IMR-90 (cell line): ENCODE results near the gene NRSN1. TPM values are rescaled to one million over a fixed set of nuclear protein-coding genes. Genes with fewer than 3 reads are reported as not detected.

ENCODE experiments used
- ATAC-seq: fragments of 200-7000 bp; cut with Tn5 transposase; 2 replicates; pipeline ENCODE4 v1.9.1; 2020; ENCODE audit warnings: low read depth, mild to moderate bottlenecking, moderate library complexity
- BruUV-seq: library from RNA; stranded (reverse); fragments of 400-500 nt; replicated peaks from 2 replicates; lab custom pipeline; 2021; lab: Mats Ljungman, UMichigan
- CTCF ChIA-PET: fragments of 300-600 bp; formaldehyde crosslinking; extraction: SDS; loops from one replicate; lab custom pipeline; 2021; ENCODE audit warnings: antibody characterized with exemption; lab: Yijun Ruan, JAX
- POLR2A ChIA-PET: fragments of 300-600 bp; sonication (Branson Sonifier 250); formaldehyde crosslinking; loops from one replicate; lab custom pipeline; 2022; ENCODE audit warnings: antibody characterized with exemption; ENCODE audit not compliant: unreplicated experiment; lab: Charles Lee
- DNase-seq: peaks from one replicate; pipeline ENCODE4 v3.0.0; 2013
- H2AFZ ChIP-seq: replicated peaks from 2 replicates; pipeline ENCODE3; 2013; ENCODE audit warnings: low read length, mild to moderate bottlenecking; ENCODE audit not compliant: poor library complexity
- H2AK5ac ChIP-seq: 2 replicates; pipeline ENCODE4 v1.6.1; 2013; ENCODE audit warnings: low read depth, low read length, inconsistent platforms
- H2AK9ac ChIP-seq: replicated peaks from 2 replicates; pipeline ENCODE3; 2013; ENCODE audit warnings: mild to moderate bottlenecking, low read depth, low read length, moderate library complexity; ENCODE audit not compliant: poor library complexity
- H2BK120ac ChIP-seq: 2 replicates; pipeline ENCODE4 v1.6.1; 2013; ENCODE audit warnings: low read depth, low read length, inconsistent platforms
- H2BK15ac ChIP-seq: 3 replicates; pipeline ENCODE4 v1.6.1; 2013; ENCODE audit warnings: low read depth, low read length, inconsistent platforms
- H2BK20ac ChIP-seq: 2 replicates; pipeline ENCODE4 v1.6.1; 2013; ENCODE audit warnings: low read depth, mild to moderate bottlenecking, inconsistent platforms, low read length, moderate library complexity
- H2BK5ac ChIP-seq: 2 replicates; pipeline ENCODE4 v1.6.1; 2013; ENCODE audit warnings: mild to moderate bottlenecking, low read depth, low read length, inconsistent platforms; ENCODE audit not compliant: poor library complexity, severe bottlenecking
- H3K14ac ChIP-seq: replicated peaks from 2 replicates; pipeline ENCODE4 v1.6.1; 2013; ENCODE audit warnings: low read depth, low read length, inconsistent platforms
- H3K18ac ChIP-seq: 2 replicates; pipeline ENCODE4 v1.6.1; 2013; ENCODE audit warnings: low read depth, low read length, control low read depth
- H3K23ac ChIP-seq: 2 replicates; pipeline ENCODE4 v1.6.1; 2013; ENCODE audit warnings: low read depth, low read length, inconsistent platforms
- H3K27ac ChIP-seq: 2 replicates; pipeline ENCODE4 v1.5.1; 2013; ENCODE audit warnings: mild to moderate bottlenecking, control low read depth, low read length; ENCODE audit not compliant: insufficient read depth
- H3K27me3 ChIP-seq: 2 replicates; pipeline ENCODE4 v1.6.1; 2013; ENCODE audit warnings: low read length; ENCODE audit not compliant: control insufficient read depth, insufficient read depth
- H3K36me3 ChIP-seq: 2 replicates; pipeline ENCODE4 v1.6.1; 2013; ENCODE audit warnings: low read length, mixed read lengths; ENCODE audit not compliant: control insufficient read depth, insufficient read depth
- H3K4ac ChIP-seq: 2 replicates; pipeline ENCODE4 v1.6.1; 2013; ENCODE audit warnings: low read depth, low read length, inconsistent platforms
- H3K4me1 ChIP-seq: 2 replicates; pipeline ENCODE4 v1.6.1; 2013; ENCODE audit warnings: low read length, mixed read lengths; ENCODE audit not compliant: control insufficient read depth, insufficient read depth
- H3K4me2 ChIP-seq: 2 replicates; pipeline ENCODE4 v1.6.1; 2013; ENCODE audit warnings: low read depth, mild to moderate bottlenecking, control low read depth, low read length, moderate library complexity
- H3K4me3 ChIP-seq: 2 replicates; pipeline ENCODE4 v1.5.1; 2013; ENCODE audit warnings: low read depth, mild to moderate bottlenecking, control low read depth, low read length, moderate library complexity; ENCODE audit not compliant: insufficient read depth
- H3K56ac ChIP-seq: 2 replicates; pipeline ENCODE4 v1.6.1; 2013; ENCODE audit warnings: low read length, inconsistent platforms; ENCODE audit not compliant: insufficient read depth; ENCODE audit errors: extremely low read depth
- H3K79me1 ChIP-seq, 2 experiments: 2 replicates each; pipeline ENCODE4 v1.6.1; 2013; ENCODE audit warnings: low read length in 2 of 2, inconsistent platforms in 1 of 2, low read depth in 1 of 2
- H3K9ac ChIP-seq: 2 replicates; pipeline ENCODE4 v1.6.1; 2013; ENCODE audit warnings: low read depth, low read length, control low read depth
- H3K9me1 ChIP-seq: 2 replicates; pipeline ENCODE4 v1.6.1; 2013; ENCODE audit warnings: low read length, inconsistent platforms; ENCODE audit not compliant: insufficient read depth
- H3K9me3 ChIP-seq: 2 replicates; pipeline ENCODE4 v1.6.1; 2013; ENCODE audit warnings: low read length; ENCODE audit not compliant: control insufficient read depth, insufficient read depth
- H4K20me1 ChIP-seq: 2 replicates; pipeline ENCODE4 v1.6.1; 2013; ENCODE audit warnings: low read length, inconsistent platforms; ENCODE audit not compliant: insufficient read depth
- H4K5ac ChIP-seq: 2 replicates; pipeline ENCODE4 v1.6.1; 2013; ENCODE audit warnings: mild to moderate bottlenecking, low read depth, low read length, control low read depth
- H4K8ac ChIP-seq, 2 experiments: 2 replicates each; pipeline ENCODE4 v1.6.1; 2013; ENCODE audit warnings: low read depth in 2 of 2, low read length in 2 of 2, control low read depth in 1 of 2, inconsistent platforms in 1 of 2
- H4K91ac ChIP-seq: 2 replicates; pipeline ENCODE4 v1.6.1; 2013; ENCODE audit warnings: low read depth, low read length, inconsistent platforms; ENCODE audit not compliant: insufficient read depth
- CHD1 ChIP-seq: IDR thresholded peaks from 2 replicates; pipeline ENCODE4 v1.6.1; 2012; ENCODE audit warnings: low read depth, low read length, improper control_type of control experiment
- MAFK ChIP-seq: IDR thresholded peaks from 2 replicates; pipeline ENCODE4 v1.6.1; 2012; ENCODE audit warnings: low read depth, low read length, improper control_type of control experiment
- MAZ ChIP-seq: IDR thresholded peaks from 2 replicates; pipeline ENCODE4 v1.6.1; 2012; ENCODE audit warnings: low read depth, mild to moderate bottlenecking, low read length, improper control_type of control experiment, moderate library complexity, borderline replicate concordance
- POLR2A ChIP-seq: IDR thresholded peaks from 2 replicates; pipeline ENCODE4 v1.6.1; 2012; ENCODE audit warnings: mild to moderate bottlenecking, low read depth, low read length
- RAD21 ChIP-seq: IDR thresholded peaks from 2 replicates; pipeline ENCODE4 v1.6.1; 2012; ENCODE audit warnings: low read length, improper control_type of control experiment
- RCOR1 ChIP-seq: IDR thresholded peaks from 2 replicates; pipeline ENCODE4 v1.6.1; 2012; ENCODE audit warnings: mild to moderate bottlenecking, low read length, improper control_type of control experiment; ENCODE audit not compliant: insufficient replicate concordance
- RFX5 ChIP-seq: IDR thresholded peaks from 2 replicates; pipeline ENCODE4 v1.8.0; 2012; ENCODE audit warnings: low read depth, mild to moderate bottlenecking, low read length, moderate library complexity
- SMC3 ChIP-seq: fragments of 150-350 bp; IDR thresholded peaks from 2 replicates; pipeline ENCODE4 v1.6.1; 2016; ENCODE audit warnings: low read depth, mild to moderate bottlenecking, antibody characterized with exemption, low read length, moderate library complexity
- WGBS, 2 experiments: methylation state at CpG; one replicate each; pipeline versions ENCODE4 v1.1.5 to v1.1.7; 2013; ENCODE audit warnings: missing lambda C conversion rate in 2 of 2; ENCODE audit not compliant: insufficient read length in 1 of 2; ENCODE audit errors: extremely low coverage in 2 of 2; 5-methylcytosine and 5-hydroxymethylcytosine counted together
- dilution Hi-C: fragments of 300-500 bp; cut with HindIII; formaldehyde crosslinking; loops from one replicate; pipeline ENCODE4 v1.14.3; 2018; ENCODE audit warnings: low sequenced_read_pairs; ENCODE audit not compliant: unreplicated experiment
- in situ Hi-C: fragments of 300-500 bp; cut with MboI; formaldehyde crosslinking; loops from 3 replicates; pipeline ENCODE4 v1.14.3; 2019; ENCODE audit warnings: low sequenced_read_pairs, inconsistent platforms, mixed read lengths
- intact Hi-C: fragments of 100-400 bp; cut with micrococcal nuclease; formaldehyde crosslinking; loops from 2 replicates; pipeline ENCODE4 v1.10.0; 2022
- polyA plus RNA-seq, 3 experiments: library from polyadenylated mRNA; depleted of rRNA; stranded (reverse); fragments of >200 nt; gene quantifications; 2 replicates each; pipeline ENCODE4 v1.2.3, GENCODE V29; 2012; ENCODE audit warnings: low replicate concordance in 1 of 3
- total RNA-seq: library from RNA; depleted of rRNA; stranded (reverse); fragments of >200 nt; gene quantifications from 2 replicates; pipeline ENCODE4 v1.2.3, GENCODE V29; 2012

NRSN1 gene
- total and polyA plus RNA-seq, 2 of the 4 experiments (the other 2 are of a cell fraction) = not detected

- H3K23ac ChIP-seq = no peak overlapping the region
- H3K14ac ChIP-seq = no peak overlapping the region
- no peak overlapping the region for H2BK20ac ChIP-seq
- ATAC-seq (no peak), DNase-seq (no peak)
- no peak overlapping the region for H3K4me2 ChIP-seq
- H3K4me1 ChIP-seq = no peaks in the 10 kb centered on the region
- no peak overlapping the region for H2AK9ac ChIP-seq
- no peak overlapping the region for H4K91ac ChIP-seq
- H2BK15ac ChIP-seq = no peak overlapping the region
- no peak overlapping the region for H3K27ac ChIP-seq
- H3K9me1 ChIP-seq = no peaks in the 10 kb centered on the region
- no CpG with 5 or more reads among the region's 8 CpGs for WGBS, 2 experiments
- in situ Hi-C loops = no loop called here
- H2BK120ac ChIP-seq = no peak overlapping the region
- no peak overlapping the region for H4K5ac ChIP-seq
- no peak overlapping the region for H3K4ac ChIP-seq
- CTCF ChIA-PET = no interaction called here
- no peaks in the 10 kb centered on the region for H4K20me1 ChIP-seq
- H3K27me3 ChIP-seq = no peaks in the 10 kb centered on the region
- no peak overlapping the region for H3K9ac ChIP-seq
- intact Hi-C loops = no loop called here
- no peak overlapping the region for H4K8ac ChIP-seq
- H3K18ac ChIP-seq = no peak overlapping the region
- no peak overlapping the region for H2AK5ac ChIP-seq
- H3K56ac ChIP-seq = no peak overlapping the region
- POLR2A ChIA-PET = no interaction called here
- TF ChIP-seq CHD1 (no peak), RCOR1 (no peak), SMC3 (no peak), RAD21 (no peak), MAFK (no peak), POLR2A (no peak), RFX5 (no peak), MAZ (no peak)
- dilution Hi-C loops = no loop called here
- H2BK5ac ChIP-seq = no peak overlapping the region
- BruUV-seq = no TSS peak
- peaks cover 12% of the 10 kb centered on the region for H3K9me3 ChIP-seq
- H3K4me3 ChIP-seq = no peak overlapping the region
- H2AFZ ChIP-seq = no peak overlapping the region
- no peaks in the 10 kb centered on the region for H3K36me3 ChIP-seq
- no peaks in the 10 kb centered on the region for H3K79me1 ChIP-seq
Measured at GRCh38 chr6:24147511-24148153, 21.6 kb downstream of the NRSN1 start.
